H1 (cell line): Measurements from ENCODE around the gene CFDP1. TPM values are rescaled to one million over a fixed set of nuclear protein-coding genes. Genes with fewer than 3 reads are reported as not detected.

Experiments
- CHD1 ChIP-seq: IDR thresholded peaks from 2 replicates; pipeline ENCODE4 v1.6.1; 2012; ENCODE audit warnings: low read depth, low read length, improper control_type of control experiment
- JUN ChIP-seq: IDR thresholded peaks from 2 replicates; pipeline ENCODE4 v1.6.1; 2011; ENCODE audit warnings: low read depth, mild to moderate bottlenecking, improper control_type of control experiment, low read length
- PHF8 ChIP-seq: fragments of 200-600 bp; sonication (generic); conservative IDR thresholded peaks from 2 replicates; pipeline ENCODE4 v1.7.1; 2012; ENCODE audit warnings: low read depth, mild to moderate bottlenecking, inconsistent platforms, low read length, moderate library complexity
- RBBP5 ChIP-seq: IDR thresholded peaks from 2 replicates; pipeline ENCODE4 v1.7.1; 2012; ENCODE audit warnings: low read depth, mild to moderate bottlenecking, inconsistent platforms, low read length, moderate library complexity, borderline replicate concordance
- SRF ChIP-seq: IDR thresholded peaks from 2 replicates; pipeline ENCODE4 v1.6.1; 2011; ENCODE audit warnings: mild to moderate bottlenecking, low read depth, low read length, moderate library complexity
- TBP ChIP-seq: IDR thresholded peaks from 2 replicates; pipeline ENCODE4 v1.6.1; 2011; ENCODE audit warnings: low read depth, low read length, improper control_type of control experiment
- ZNF274 ChIP-seq: IDR thresholded peaks from 2 replicates; pipeline ENCODE4 v1.7.0; 2012; ENCODE audit warnings: low read length, borderline replicate concordance; ENCODE audit errors: extremely low read depth
- polyA plus RNA-seq, 7 experiments: library from polyadenylated mRNA; depleted of rRNA in 3 of 7; stranded (reverse) in 5 of 7; unstranded in 2 of 7; fragments of >200 nt in 5 of 7; fragments of 200-250 nt in 2 of 7; gene quantifications; 1 replicate in 5 of 7; 2 replicates in 1 of 7; 4 replicates in 1 of 7; pipeline versions ENCODE4 v1.2.1 to v1.2.3, GENCODE V29; 2011 to 2013; ENCODE audit warnings: missing spikeins in 2 of 7, mixed read lengths in 2 of 7
- total RNA-seq: library from RNA; stranded (reverse); fragmentation: NEBNext Ultra II Directional; extraction: Animal tissue kit (Norgen Biotek cat#: 25700); gene quantifications from 2 replicates; pipeline ENCODE4 v1.2.1, GENCODE V29; 2021
- TF ChIP-seq, protein P1 (sequence below): IDR thresholded peaks from 2 replicates; pipeline ENCODE4 v1.6.1; 2012; ENCODE audit warnings: low read length, inconsistent platforms
- TF ChIP-seq, protein P2 (sequence below): IDR thresholded peaks from 2 replicates; pipeline ENCODE4 v1.6.1; 2012; ENCODE audit warnings: inconsistent platforms

The CFDP1 gene
- total and polyA plus RNA-seq, 2 of the 8 experiments (the other 6 are each of a cell fraction or from before 2014, with no cell fraction given) = 25.5 to 77.3 TPM

DNA sequence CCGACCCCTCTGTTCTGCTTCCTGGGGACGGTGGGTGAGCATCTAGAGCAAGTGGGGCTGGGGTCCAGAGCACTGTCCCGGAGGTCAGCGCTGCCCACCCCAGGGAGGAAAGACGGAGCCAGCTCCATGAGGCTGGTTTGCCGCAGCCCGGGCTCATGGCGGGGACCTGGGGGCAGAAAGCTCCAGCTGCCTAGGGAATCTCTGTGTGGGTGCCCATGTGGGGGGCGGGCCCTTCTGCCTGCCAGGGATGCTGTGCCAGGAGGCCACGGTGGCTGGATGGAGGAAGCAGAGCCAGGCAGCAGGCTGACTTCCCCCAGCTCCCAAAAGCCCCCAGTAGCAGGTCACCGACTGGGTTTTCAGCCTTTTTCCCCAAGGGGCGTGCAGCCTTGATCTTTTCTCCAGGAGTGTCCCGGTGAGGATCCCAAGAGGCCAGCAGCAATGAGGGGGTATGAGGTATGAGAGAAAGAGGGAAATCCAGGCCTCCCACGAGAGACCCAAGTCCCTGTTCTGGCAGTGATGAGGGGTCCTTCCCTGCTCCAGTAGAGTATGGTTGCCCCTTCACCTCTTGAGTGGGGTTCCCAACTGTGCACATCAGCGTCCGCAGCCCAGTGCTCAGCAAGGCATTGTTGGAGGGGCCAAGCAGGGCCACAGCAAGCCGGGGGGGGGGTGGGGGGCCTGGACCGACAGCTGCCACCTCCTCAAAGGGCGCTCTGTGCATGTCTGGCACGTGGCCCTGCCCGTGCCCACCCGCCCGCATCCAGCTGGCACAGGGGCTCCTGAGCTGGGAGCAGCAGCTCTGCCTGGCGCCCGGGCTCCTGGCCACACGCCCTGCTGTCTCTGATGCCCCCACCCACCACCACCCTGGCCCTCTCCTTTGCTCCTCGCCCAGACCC lies 166.3 kb downstream of the CFDP1 start (continued):
- TF ChIP-seq, protein P1, sequence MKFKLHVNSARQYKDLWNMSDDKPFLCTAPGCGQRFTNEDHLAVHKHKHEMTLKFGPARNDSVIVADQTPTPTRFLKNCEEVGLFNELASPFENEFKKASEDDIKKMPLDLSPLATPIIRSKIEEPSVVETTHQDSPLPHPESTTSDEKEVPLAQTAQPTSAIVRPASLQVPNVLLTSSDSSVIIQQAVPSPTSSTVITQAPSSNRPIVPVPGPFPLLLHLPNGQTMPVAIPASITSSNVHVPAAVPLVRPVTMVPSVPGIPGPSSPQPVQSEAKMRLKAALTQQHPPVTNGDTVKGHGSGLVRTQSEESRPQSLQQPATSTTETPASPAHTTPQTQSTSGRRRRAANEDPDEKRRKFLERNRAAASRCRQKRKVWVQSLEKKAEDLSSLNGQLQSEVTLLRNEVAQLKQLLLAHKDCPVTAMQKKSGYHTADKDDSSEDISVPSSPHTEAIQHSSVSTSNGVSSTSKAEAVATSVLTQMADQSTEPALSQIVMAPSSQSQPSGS = no peak
- TF ChIP-seq, protein P2, sequence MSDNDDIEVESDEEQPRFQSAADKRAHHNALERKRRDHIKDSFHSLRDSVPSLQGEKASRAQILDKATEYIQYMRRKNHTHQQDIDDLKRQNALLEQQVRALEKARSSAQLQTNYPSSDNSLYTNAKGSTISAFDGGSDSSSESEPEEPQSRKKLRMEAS = no peak
- no peak for TF ChIP-seq CHD1
- TF ChIP-seq RBBP5 = no peak
- TF ChIP-seq TBP = no peak
- no peak for TF ChIP-seq SRF
- no peak for TF ChIP-seq PHF8
- TF ChIP-seq JUN = no peak
- no peak for TF ChIP-seq ZNF274
